Liver (tissue), 9 donors: ENCODE data around the gene MAN2A1. TPM values are rescaled to one million over a fixed set of nuclear protein-coding genes. Genes with fewer than 3 reads are reported as not detected.

Source experiments
- DNase-seq: peaks from one replicate; pipeline ENCODE4 v3.0.0-alpha.2; 2017; ENCODE audit warnings: low spot score
- H3K27ac ChIP-seq, 2 donors: one replicate each; pipeline ENCODE4 v1.7.0; 2013; ENCODE audit warnings: inconsistent platforms in 2 of 2, low read length in 2 of 2, control low read depth in 1 of 2, low read depth in 1 of 2, mild to moderate bottlenecking in 1 of 2
- H3K27me3 ChIP-seq, 4 donors: one replicate each; pipeline versions ENCODE4 v1.6.1 to v1.7.0; 2013; ENCODE audit warnings: low read length in 3 of 4, inconsistent platforms in 1 of 4, mild to moderate bottlenecking in 1 of 4, moderate library complexity in 1 of 4; ENCODE audit not compliant: control insufficient read depth in 4 of 4, insufficient read depth in 4 of 4
- H3K36me3 ChIP-seq, 4 donors: one replicate each; pipeline versions ENCODE4 v1.6.1 to v1.7.0; 2013; ENCODE audit warnings: low read length in 3 of 4, mild to moderate bottlenecking in 3 of 4, low read depth in 1 of 4, moderate library complexity in 1 of 4; ENCODE audit not compliant: control insufficient read depth in 4 of 4, insufficient read depth in 3 of 4
- H3K4me1 ChIP-seq, 4 donors: one replicate each; pipeline versions ENCODE4 v1.6.1 to v1.7.0; 2013; ENCODE audit warnings: low read length in 3 of 4, mild to moderate bottlenecking in 3 of 4, moderate library complexity in 1 of 4; ENCODE audit not compliant: control insufficient read depth in 4 of 4, insufficient read depth in 4 of 4
- H3K4me3 ChIP-seq, 3 donors: one replicate each; pipeline versions ENCODE4 v1.6.1 to v1.7.0; 2013; ENCODE audit warnings: low read length in 3 of 3, control low read depth in 1 of 3, low read depth in 1 of 3, mild to moderate bottlenecking in 1 of 3
- H3K9ac ChIP-seq, 2 donors: one replicate each; pipeline ENCODE4 v1.7.0; 2013; ENCODE audit warnings: low read length in 2 of 2, mild to moderate bottlenecking in 2 of 2, moderate library complexity in 2 of 2, control low read depth in 1 of 2, low read depth in 1 of 2
- H3K9me3 ChIP-seq, 4 donors: one replicate each; pipeline versions ENCODE4 v1.6.1 to v1.7.0; 2013; ENCODE audit warnings: low read length in 3 of 4; ENCODE audit not compliant: control insufficient read depth in 4 of 4
- EGR1 ChIP-seq, 2 donors: IDR thresholded peaks; 2 replicates each; pipeline ENCODE4 v1.6.1; 2016 to 2018; ENCODE audit warnings: antibody characterized with exemption in 2 of 2, low read depth in 2 of 2
- FOXA2 ChIP-seq: IDR thresholded peaks from 2 replicates; pipeline ENCODE4 v1.6.1; 2016; ENCODE audit warnings: antibody characterized with exemption
- GABPA ChIP-seq, 2 donors: IDR thresholded peaks in 1 of 2; conservative IDR thresholded peaks in 1 of 2; 2 replicates each; pipeline ENCODE4 v1.6.1; 2016; ENCODE audit warnings: antibody characterized with exemption in 2 of 2, mild to moderate bottlenecking in 1 of 2, moderate library complexity in 1 of 2
- HNF4A ChIP-seq, 2 donors: conservative IDR thresholded peaks; 2 replicates each; pipeline ENCODE4 v1.6.1; 2016; ENCODE audit warnings: antibody characterized with exemption in 2 of 2, mild to moderate bottlenecking in 2 of 2
- HNF4G ChIP-seq: IDR thresholded peaks from 2 replicates; pipeline ENCODE4 v1.6.1; 2016; ENCODE audit warnings: antibody characterized with exemption
- JUND ChIP-seq, 2 donors: IDR thresholded peaks; 2 replicates each; pipeline ENCODE4 v1.6.1; 2016; ENCODE audit warnings: antibody characterized with exemption in 2 of 2
- NR2F2 ChIP-seq: IDR thresholded peaks from 2 replicates; pipeline ENCODE4 v1.6.1; 2016; ENCODE audit warnings: antibody characterized with exemption
- RXRA ChIP-seq, 2 donors: IDR thresholded peaks; 2 replicates each; pipeline ENCODE4 v1.6.1; 2017 to 2018; ENCODE audit warnings: antibody characterized with exemption in 2 of 2, mild to moderate bottlenecking in 1 of 2
- SP1 ChIP-seq: IDR thresholded peaks from 2 replicates; pipeline ENCODE4 v1.6.1; 2018; ENCODE audit warnings: antibody characterized with exemption, mild to moderate bottlenecking
- YY1 ChIP-seq: IDR thresholded peaks from 2 replicates; pipeline ENCODE4 v1.6.1; 2016; ENCODE audit warnings: antibody characterized with exemption, mild to moderate bottlenecking
- polyA plus RNA-seq, 2 donors: library from polyadenylated mRNA; stranded (reverse) in 1 of 2; unstranded in 1 of 2; fragments of 200-250 nt in 1 of 2; fragments of >200 nt in 1 of 2; fragmentation: Nextera tagmentation in 1 of 2; extraction: Ambion mirVana in 1 of 2; gene quantifications; one replicate each; pipeline versions ENCODE4 v1.2.1 to v1.2.3, GENCODE V29; 2013 to 2015
- total RNA-seq, 2 donors: library from RNA; depleted of rRNA; stranded (reverse); fragments of >200 nt; gene quantifications; one replicate each; pipeline ENCODE4 v1.2.3, GENCODE V29; 2014
- TF ChIP-seq, protein P1 (sequence below): IDR thresholded peaks from 2 replicates; pipeline ENCODE4 v1.6.1; 2016; ENCODE audit warnings: antibody characterized with exemption, mild to moderate bottlenecking
- TF ChIP-seq, protein P2 (sequence below): fragments of 150-350 bp; IDR thresholded peaks from 2 replicates; pipeline ENCODE4 v1.5.1; 2017; ENCODE audit warnings: improper control_type of control experiment, low read depth, low read length; ENCODE audit not compliant: missing input control
- TF ChIP-seq, protein P3 (sequence below): IDR thresholded peaks from 2 replicates; pipeline ENCODE4 v1.6.1; 2016; ENCODE audit warnings: antibody characterized with exemption
- TF ChIP-seq, protein P4 (sequence below): IDR thresholded peaks from 2 replicates; pipeline ENCODE4 v1.6.1; 2016; ENCODE audit warnings: antibody characterized with exemption
- donor health status: healthy.
- donor health status: healthy.
- donor health status: healthy.
- donor health status: healthy.
- donor health status: healthy.

MAN2A1 gene
- total and polyA plus RNA-seq, 4 donors: 21.4 to 82.8 (median 47.3) TPM

DNA sequence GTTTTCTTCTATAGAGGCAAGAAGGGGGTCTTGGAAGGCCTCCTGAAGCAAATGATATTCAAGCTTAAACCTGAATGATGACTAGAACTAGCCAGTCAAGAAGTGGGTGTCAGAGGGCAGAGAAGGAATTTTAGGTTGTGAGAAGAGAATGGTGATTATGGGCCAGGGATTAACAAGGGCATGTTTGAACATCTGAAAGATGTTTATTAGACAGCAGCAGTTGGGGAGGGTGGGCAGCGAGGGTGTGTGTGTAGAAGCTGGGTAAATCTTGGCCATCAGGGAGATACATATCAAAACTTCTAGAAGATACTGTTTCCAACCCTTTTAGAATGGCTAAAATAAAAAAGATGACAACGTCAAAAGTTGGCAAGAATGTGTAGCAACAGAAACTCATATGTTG is 54.5 kb downstream of the MAN2A1 start (continued):
- TF ChIP-seq, protein P1, sequence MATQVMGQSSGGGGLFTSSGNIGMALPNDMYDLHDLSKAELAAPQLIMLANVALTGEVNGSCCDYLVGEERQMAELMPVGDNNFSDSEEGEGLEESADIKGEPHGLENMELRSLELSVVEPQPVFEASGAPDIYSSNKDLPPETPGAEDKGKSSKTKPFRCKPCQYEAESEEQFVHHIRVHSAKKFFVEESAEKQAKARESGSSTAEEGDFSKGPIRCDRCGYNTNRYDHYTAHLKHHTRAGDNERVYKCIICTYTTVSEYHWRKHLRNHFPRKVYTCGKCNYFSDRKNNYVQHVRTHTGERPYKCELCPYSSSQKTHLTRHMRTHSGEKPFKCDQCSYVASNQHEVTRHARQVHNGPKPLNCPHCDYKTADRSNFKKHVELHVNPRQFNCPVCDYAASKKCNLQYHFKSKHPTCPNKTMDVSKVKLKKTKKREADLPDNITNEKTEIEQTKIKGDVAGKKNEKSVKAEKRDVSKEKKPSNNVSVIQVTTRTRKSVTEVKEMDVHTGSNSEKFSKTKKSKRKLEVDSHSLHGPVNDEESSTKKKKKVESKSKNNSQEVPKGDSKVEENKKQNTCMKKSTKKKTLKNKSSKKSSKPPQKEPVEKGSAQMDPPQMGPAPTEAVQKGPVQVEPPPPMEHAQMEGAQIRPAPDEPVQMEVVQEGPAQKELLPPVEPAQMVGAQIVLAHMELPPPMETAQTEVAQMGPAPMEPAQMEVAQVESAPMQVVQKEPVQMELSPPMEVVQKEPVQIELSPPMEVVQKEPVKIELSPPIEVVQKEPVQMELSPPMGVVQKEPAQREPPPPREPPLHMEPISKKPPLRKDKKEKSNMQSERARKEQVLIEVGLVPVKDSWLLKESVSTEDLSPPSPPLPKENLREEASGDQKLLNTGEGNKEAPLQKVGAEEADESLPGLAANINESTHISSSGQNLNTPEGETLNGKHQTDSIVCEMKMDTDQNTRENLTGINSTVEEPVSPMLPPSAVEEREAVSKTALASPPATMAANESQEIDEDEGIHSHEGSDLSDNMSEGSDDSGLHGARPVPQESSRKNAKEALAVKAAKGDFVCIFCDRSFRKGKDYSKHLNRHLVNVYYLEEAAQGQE: no peak
- TF ChIP-seq YY1 (no peak), HNF4A (conservative IDR thresholded peaks at IDR 0.05) (no peak), GABPA (IDR thresholded peaks at IDR 0.05 in 1 of 2, conservative IDR thresholded peaks at IDR 0.05 in 1 of 2) (no peak), HNF4G (no peak), FOXA2 (no peak)
- TF ChIP-seq, protein P2, sequence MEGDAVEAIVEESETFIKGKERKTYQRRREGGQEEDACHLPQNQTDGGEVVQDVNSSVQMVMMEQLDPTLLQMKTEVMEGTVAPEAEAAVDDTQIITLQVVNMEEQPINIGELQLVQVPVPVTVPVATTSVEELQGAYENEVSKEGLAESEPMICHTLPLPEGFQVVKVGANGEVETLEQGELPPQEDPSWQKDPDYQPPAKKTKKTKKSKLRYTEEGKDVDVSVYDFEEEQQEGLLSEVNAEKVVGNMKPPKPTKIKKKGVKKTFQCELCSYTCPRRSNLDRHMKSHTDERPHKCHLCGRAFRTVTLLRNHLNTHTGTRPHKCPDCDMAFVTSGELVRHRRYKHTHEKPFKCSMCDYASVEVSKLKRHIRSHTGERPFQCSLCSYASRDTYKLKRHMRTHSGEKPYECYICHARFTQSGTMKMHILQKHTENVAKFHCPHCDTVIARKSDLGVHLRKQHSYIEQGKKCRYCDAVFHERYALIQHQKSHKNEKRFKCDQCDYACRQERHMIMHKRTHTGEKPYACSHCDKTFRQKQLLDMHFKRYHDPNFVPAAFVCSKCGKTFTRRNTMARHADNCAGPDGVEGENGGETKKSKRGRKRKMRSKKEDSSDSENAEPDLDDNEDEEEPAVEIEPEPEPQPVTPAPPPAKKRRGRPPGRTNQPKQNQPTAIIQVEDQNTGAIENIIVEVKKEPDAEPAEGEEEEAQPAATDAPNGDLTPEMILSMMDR: no peak

DNA sequence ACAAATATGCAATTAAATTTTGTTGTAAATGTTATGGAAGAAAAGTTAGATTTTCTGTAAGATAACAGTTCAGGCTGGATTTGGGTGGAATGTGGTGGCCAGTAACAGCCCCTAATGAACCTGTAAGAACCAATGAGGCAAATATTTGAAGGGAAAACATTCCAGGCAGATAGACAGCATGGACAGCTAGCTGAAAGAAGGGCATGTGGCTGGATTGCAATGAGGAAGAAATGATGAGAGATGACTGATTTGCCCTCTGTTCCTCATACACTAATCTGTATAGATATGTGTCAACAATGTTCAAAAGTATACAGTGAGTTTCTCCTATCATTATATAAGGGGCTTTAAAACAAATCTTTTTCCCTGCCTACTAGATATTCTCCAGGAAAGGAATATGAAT is 58.8 kb downstream of the MAN2A1 start:
- Histone ChIP-seq H3K36me3 (peaks cover 0 to 2% (median 0%) of the 10 kb centered on the region in 4 donors), H3K4me3 (no peak overlapping the region), H3K4me1 (peaks cover 0 to 4% (median under 1%) of the 10 kb centered on the region in 4 donors), H3K9me3 (no peaks in the 10 kb centered on the region), H3K27ac (no peak overlapping the region), H3K27me3 (no peaks in the 10 kb centered on the region), H3K9ac (no peak overlapping the region)
- DNase-seq: no peak
- TF ChIP-seq, protein P3, sequence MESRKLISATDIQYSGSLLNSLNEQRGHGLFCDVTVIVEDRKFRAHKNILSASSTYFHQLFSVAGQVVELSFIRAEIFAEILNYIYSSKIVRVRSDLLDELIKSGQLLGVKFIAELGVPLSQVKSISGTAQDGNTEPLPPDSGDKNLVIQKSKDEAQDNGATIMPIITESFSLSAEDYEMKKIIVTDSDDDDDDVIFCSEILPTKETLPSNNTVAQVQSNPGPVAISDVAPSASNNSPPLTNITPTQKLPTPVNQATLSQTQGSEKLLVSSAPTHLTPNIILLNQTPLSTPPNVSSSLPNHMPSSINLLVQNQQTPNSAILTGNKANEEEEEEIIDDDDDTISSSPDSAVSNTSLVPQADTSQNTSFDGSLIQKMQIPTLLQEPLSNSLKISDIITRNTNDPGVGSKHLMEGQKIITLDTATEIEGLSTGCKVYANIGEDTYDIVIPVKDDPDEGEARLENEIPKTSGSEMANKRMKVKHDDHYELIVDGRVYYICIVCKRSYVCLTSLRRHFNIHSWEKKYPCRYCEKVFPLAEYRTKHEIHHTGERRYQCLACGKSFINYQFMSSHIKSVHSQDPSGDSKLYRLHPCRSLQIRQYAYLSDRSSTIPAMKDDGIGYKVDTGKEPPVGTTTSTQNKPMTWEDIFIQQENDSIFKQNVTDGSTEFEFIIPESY: no peak
- no peak for TF ChIP-seq EGR1 (IDR thresholded peaks at IDR 0.05; ENCODE audit: low read depth in 2 of 2)
- TF ChIP-seq HNF4G: no peak
- no peak for TF ChIP-seq NR2F2
- TF ChIP-seq, protein P1: no peak
- TF ChIP-seq SP1: no peak
- no peak for TF ChIP-seq RXRA (IDR thresholded peaks at IDR 0.05)
- no peak for TF ChIP-seq JUND (IDR thresholded peaks at IDR 0.05)
- TF ChIP-seq HNF4A (conservative IDR thresholded peaks at IDR 0.05): no peak
- TF ChIP-seq FOXA2: no peak
- TF ChIP-seq, protein P2: no peak
- TF ChIP-seq, protein P4, sequence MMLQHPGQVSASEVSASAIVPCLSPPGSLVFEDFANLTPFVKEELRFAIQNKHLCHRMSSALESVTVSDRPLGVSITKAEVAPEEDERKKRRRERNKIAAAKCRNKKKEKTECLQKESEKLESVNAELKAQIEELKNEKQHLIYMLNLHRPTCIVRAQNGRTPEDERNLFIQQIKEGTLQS: no peak
- TF ChIP-seq GABPA (IDR thresholded peaks at IDR 0.05 in 1 of 2, conservative IDR thresholded peaks at IDR 0.05 in 1 of 2): no peak
